Activated CD4-positive, alpha-beta T cell treated with anti-CD3 and anti-CD28 coated beads, Interleukin-2, Interleukin-4, amounts not matched to agents 100 ng/mL and 50 ng/mL, durations not matched to agents 16 hours and 8 hours (primary cell): ENCODE measurements around the gene MACROH2A2.
"Not testable (repeated sequence)": the region's sequence is repeated elsewhere in the genome, so short reads cannot be mapped to it uniquely, and the experiment has no call there.

Experiments
- DNase-seq: peaks from one replicate; pipeline ENCODE4 v3.0.0-alpha.2; 2020; ENCODE audit warnings: low spot score

The MACROH2A2 gene

DNA sequence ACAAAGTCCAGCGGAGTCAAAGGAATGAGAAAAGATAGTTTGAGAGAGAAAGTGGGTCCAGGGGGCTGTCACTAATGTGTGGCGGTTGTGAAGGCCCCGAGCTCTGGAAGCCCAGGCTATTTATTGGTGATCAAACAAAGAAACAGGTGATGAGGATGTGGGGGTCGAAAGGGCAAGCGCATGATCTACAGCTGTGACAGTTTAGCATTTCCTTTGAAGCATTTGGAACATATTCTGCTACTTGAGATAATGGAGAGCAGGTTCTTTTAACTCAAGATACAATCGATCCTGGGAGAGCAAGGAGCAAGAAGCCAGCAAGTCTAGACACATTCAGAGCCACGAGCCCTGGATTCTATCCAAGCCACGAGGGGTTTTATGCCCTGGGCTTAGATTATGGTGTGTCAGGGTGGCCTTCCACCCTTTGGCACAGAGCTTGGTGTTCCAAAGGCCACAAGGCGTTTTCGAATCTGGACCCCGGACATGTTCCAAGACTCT lies 48.5 kb downstream of the MACROH2A2 start:
- not testable (repeated sequence) for DNase-seq

DNA sequence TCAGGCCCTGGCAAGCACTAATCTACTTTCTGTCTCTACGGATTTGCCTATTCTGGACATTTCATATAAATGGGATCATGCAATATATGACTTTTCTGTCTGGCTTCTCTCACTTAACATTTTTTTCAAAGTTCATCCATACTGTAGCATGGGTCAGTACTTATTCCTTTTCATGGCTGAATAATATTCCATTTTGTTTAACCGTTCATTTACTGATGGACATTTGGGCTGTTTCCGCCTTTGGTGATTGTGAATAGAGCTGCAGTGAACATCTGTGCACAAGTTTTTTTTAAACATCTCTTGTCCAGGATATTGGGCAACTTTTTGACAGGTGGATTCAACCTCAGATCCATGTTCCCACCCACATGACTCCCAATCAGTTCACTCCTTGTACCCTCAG lies 49.0 kb downstream of the MACROH2A2 start:
- no peak for DNase-seq

DNA sequence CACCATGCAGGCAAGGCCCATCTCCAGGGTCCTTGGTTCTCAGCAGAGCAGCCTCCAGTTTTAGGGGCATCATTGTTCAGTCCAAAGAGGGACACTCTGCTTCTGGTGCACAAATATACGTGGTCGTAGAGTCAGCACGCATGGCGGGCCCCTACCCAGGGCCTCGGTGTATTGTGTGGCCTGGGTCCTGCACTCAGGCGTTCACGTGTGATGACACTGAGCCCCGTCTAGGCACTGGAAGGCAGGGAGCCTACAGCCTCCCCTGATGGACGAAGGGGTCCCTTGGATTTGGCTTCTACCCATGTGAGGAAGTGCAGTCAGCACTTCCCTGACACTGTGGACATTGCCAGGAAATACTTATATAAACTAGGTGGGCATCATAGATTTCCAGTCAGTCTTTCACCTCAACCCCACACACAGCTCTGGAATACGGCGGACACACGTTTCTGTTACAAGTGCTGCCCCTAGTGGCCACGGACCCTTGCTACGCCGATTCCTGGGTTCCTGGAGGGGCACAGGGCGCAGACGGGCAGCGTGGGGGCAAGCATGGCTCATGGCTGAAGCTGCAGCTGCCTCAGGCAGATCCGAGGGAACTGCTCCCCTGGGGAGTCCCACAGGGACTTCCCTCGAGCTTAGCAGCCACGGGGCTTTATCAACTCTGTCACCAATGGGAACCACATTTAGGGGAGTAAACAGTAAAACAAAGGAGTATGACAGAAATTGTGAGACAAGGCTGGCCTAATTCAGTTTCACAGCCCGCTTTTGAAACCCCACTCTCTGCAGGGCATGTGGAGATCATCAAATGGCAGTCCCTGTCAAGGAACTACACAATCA lies 54.5 kb downstream of the MACROH2A2 start:
- no peak for DNase-seq

DNA sequence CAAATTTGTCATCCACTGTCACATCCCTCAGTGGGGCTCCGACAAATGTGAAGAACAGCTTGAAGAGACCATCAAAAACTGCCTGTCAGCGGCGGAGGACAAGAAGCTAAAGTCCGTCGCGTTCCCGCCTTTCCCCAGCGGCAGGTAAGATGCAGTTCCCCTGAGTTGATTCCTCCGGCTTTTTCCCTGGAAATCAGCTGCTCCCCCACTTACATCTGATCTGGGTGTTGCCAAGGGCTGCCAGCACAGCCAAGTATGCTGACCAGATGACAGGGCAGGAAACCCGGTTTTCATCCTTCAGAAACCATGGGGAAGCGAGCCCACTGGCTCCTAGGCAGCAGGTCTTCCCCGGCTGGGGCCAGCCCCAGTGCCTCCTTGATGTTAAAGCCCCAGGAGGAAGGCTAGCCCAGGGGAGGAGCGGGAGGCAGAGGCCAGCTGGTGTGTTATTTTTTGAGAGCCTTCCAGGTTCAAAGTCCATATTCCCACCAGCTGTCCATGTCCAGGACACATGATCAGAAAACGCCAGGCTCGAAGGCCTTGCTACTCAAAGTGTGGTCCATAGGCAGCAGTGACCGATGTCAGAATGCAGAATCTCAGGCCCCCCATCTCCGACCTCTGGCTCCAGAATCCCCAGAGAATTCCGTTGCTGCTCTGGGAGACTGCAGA lies 56.6 kb downstream of the MACROH2A2 start:
- no peak for DNase-seq

DNA sequence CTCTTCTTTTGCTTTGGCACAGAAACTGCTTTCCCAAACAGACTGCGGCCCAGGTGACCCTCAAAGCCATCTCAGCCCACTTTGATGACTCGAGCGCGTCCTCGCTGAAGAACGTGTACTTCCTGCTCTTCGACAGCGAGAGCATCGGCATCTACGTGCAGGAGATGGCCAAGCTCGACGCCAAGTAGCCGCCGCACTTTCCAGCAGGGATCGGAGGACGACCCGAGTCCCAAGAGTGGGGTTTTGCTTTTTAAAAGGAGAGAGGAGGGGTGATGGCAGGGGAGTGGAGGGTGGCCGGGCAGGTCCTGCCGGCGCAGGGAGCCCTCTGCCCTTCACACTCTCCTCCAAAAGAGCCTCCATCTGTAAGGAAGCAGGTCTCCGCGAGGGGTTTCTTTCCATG lies 58.9 kb downstream of the MACROH2A2 start:
- no peak for DNase-seq

DNA sequence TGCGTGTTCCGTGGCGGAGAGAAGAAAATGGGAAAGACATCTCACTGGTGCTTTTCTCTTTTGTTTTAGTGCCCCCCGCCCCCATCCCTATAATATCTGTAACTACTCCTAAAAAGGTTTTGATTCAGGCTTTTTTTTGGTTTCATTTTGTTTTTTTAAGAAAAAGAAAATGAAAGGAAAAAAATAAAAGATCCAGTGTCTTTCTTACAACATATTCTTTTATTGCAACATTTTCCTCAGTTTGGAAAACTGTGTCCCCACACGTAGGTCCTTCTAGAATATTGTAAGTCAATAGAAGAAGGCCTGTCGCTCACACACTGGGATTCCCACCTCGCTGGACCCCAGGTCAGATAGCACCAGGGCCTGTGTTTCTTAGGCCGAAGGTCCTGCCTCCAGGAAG lies 59.4 kb downstream of the MACROH2A2 start:
- DNase-seq = no peak

DNA sequence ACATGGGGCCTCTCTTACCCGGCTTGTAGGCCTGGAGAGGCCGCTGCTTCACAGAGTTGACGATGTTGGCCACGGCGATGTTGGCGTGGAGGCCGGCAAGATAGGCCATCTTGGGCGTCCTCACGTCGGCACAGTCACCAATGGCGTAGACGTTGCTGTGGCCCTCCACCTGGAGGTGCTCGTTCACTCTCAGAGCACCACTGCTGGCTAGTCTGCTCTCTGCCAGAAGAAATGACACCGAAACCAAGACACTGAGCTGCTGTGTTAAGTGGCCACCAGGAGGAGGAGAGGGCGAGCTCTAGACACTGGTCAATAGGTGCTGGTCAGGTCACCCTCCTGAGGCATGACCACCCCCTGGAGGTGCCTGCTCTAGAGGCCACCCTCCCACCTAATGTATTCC lies 62.3 kb downstream of the MACROH2A2 start:
- DNase-seq = no peak

DNA sequence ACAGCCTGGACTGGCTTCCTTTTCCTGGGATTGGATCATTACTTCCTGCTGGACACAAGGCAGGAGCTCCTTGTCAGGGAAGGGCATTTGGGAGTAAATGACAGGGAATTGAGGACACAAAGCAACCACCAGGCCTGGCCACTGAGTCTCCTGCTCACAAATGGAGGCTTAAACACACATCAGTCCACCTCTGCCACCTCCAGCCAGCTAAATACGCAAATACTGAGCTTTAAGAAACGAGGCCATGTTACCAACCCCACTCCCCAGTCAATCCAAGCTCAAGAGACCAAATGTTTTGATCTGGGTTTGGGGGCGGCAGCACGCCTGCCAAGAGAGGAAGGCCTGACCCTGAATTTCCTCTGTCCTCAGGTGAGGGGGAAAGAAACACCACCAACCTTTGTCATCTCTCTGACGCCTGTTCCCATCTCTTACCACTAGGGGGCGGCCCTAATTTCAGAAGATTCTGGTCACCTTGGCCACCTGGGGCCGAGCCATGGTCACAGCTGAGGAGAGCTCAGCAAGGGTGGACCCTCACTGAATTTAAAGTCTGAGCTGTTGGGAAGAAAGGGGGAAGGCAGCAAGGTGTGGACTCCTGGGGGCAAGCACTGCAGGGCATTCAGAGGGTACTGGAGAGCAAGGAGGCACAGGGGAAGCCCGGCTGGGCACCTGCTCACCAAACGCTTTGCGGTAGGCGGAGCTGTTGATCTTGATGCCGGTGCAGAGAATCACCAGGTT lies 63.5 kb downstream of the MACROH2A2 start:
- peak; percentile 54 for DNase-seq

DNA sequence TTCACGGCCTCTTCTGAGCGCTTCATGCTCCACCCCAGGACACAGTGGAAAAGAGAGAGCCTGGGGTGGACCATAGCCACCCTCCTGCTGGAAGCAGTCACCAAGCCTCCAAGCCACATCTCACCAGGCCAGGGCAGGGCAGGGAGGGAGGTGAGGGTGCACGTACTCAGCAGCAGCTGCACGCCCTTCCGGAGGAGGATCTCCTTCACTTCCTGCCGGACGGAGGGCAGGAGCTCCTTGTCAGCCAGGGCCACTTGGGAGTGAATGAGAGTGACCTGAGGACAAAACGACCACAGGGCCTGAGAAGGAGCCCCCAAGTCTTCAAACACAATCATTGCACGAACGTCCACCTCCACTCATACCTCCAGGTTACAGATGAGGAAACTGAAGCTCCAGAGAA lies 65.0 kb downstream of the MACROH2A2 start:
- DNase-seq = no peak

DNA sequence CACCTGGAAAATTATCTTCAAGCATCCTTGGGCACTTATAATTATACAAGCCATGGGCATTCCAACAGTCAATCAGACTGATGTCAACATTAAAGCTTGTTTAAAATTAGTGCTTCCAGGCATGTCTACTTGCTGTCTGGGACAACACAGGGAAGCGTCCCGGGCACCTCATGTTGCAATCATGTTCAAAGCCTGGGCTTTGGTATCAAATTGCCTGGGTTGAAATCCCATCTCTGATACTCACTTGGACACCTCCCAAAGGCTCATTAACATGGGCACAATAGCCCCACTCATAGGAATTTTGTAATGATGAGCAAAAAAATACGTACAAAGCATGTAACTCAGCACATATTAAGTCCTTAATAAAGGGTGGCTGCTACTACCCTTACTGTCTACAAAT lies 65.5 kb downstream of the MACROH2A2 start:
- no peak for DNase-seq

DNA sequence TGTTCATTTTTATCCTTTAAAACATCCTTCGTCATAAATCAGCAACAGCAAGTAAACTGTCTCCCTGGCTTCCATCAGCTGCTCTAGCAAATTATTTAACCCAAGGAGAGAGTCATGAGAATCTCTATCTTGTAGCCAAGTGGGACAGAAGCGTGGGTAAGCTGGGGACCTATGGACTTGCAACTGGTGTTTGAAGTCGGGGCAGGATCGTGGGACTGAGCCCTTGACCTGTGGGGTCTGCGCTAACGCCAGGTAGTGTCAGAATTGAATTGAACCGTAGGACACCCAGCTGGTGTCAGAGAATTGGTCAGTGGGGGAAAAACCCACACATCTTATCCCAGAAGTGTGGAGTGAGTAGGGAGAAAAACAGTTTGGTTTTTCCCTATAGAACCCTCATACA lies 66.6 kb downstream of the MACROH2A2 start:
- DNase-seq = no peak

DNA sequence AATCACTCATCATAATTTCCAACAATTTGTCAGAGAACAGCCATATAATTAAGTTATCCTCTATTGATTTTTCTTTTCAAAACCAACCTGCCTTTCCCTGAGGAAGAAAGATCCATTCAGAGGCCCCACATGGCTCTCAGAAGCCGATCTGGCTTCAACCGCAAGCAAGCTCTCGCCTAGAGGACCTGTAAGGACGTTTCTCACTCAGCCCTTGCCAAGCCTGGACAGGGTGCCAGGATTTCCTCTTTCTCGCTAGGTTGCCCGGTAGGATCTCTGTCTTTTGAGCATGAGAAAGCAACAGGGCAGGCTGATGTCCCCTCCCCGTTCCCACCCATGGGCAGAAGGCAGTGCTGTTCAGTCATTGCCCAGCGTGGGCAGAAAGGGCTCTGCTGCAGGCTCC lies 67.0 kb downstream of the MACROH2A2 start:
- DNase-seq = no peak

DNA sequence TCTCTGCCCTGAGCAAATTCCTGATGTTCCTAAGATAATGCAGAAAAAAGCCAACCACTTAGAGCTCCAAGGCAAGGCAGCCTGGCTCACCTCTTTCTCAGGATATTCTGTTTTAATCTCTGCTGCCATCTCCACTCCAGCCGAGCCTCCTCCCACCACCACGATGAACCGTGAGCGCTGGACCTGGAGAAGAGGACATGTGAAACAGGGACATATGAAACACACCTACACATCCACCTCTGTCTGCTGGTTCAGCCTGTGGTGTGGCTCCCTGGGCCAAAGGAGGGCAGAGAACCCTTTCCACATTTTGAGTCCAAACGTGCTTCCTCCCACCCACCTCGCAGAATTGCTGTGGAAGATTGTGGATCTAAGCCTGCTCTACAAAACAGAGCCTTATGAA lies 67.8 kb downstream of the MACROH2A2 start:
- DNase-seq = no peak

DNA sequence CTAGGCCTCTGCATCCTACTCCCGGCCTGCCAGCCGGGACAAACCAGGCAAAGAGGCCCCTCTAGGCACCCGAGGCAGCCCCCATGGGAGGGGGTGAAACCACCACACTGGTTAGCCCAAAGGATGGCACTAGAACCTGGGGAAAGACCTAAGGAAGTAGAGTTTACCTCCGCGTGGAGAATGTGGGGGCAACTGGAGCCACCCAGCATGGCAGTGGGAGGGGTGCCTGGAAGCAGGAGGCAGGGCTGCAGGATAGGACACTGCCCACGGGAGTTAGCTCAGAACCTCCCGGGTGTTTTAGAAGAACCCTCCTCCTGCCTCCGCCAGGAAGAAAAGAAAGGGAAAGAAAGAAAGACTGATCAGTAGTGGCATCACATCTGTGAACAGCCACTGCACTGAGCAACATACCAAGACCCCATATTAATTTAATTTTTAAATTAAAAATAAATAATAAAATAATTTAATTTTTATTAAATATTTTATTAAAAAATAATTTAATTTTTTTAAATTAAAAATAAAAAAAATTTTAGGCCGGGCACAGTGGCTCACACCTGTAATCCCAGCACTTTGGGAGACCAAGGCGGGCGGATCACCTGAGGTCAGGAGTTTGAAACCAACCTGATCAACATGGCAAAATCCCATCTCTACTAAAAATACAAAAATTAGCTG lies 68.8 kb downstream of the MACROH2A2 start:
- DNase-seq = no peak

DNA sequence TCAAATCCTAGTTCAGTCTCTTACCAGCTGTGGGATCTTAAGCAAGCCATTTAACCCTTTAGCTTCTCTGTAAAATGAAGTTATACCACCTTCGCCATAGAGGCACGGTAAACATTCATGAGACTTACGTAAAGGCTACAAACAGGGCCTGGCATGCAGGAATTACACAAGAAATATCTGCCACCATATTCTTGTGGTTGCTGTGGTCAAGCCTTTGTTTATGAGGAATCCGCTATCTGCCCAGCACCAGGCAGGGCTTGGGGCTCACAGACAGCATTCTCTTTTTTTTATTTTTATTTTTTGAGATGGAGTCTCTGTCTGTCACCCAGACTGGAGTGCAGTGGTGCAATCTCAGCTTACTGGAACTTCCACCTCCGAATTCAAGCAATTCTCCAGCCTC lies 70.1 kb downstream of the MACROH2A2 start:
- DNase-seq = no peak

DNA sequence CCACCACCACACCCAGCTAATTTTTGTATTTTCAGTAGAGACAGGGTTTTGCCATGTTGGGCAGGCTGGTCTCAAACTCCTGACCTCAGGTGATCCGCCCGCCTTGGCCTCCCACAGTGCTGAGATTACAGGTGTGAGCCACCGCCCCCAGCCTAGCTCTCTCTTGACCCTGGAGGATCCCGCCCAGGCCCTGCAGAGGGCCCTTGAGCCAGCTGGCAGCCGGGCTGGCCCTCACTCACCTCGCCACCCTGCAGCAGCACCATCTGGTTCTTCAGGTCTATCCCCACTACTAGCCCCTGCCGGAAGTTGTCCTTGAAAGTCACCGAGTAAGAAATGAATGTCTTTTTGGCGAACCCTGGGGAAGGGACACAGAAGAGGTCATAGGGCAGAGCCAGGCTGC lies 70.5 kb downstream of the MACROH2A2 start:
- DNase-seq = not testable (repeated sequence)

DNA sequence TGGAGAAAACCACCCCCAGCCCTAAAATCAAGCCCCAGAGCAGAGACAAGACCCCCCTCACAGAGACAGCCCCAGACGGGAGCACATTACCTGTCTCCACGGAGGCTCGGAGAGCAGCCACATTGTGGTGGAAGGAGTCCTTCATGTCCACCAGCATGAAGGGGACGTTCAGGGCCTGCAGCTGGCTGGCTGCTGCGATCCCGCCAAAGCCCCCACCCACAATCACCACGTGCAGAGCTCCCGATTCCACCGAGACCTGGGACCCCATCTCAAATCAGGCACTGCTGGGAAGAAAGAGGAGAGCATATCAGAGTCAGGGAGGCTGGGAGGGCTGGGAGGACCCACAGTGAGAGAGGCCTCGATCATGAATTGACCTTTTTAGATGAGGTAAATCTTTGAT lies 71.2 kb downstream of the MACROH2A2 start:
- DNase-seq = no peak

DNA sequence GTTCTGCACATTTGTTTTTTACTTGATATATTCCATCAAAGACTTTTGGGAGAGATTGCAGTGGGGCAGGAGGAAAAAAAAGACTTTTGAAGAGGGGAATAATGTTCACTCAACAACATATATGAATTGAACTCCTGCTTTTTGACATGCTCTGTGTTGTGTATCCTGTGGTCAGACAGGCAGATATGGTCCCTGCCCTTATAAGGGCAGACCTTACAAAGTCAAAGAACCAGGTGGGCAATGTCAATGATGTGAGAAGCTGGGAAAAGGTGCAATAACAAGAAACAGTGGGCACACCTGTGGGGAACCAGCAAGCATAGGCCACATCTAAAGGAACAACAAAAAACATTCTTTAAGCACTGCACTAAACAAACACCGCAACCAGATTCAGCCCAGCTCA lies 71.8 kb downstream of the MACROH2A2 start:
- no peak for DNase-seq

DNA sequence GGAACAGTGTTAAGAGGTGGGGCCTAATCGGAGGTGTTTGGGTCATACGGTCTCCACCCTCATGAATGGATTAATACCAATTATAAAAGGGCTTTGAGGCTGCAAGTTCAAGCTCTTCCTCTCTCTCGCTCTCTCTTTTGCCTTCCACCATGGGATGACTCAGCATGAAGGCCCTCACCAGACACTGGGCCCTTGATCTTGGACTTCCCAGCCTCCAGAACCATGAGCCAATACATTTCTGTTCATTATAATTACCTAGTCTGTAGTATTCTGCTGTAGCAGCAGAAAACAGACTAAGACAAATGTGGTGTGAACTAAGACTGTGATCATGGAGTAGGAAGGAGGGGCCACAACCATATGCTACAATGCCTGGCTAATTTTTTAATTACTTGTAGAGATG lies 72.3 kb downstream of the MACROH2A2 start:
- no peak for DNase-seq

DNA sequence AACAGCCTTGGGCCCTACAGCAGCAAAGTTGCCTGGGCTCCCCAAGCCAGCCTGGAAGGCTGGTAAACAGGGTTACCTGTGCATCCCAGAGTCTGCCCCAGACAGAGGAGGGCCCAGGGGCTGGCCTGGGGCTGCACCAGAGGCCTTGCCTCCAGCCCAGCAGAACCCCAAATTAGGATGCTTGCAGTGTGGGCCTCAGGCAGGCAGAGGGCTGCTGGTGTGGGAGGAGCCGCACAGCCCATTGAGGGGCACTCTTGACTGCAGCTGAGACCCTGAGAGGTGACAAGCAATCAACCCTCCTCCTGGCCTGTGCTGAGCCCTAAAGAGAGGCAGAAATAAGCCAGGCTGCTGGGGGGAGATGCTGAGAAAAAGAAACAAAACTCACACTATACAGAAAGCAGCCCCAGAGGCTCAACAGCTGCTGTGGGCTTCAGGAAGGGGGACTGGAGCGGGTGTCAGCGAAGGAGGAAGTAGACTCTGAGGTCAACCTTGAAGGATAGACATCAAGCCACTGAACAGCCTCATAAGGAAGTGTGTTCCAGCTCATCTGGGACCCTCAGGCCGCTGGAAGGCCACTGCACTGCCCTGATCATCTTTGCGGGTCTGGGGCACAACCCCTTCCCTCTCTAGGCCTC lies 73.4 kb downstream of the MACROH2A2 start:
- DNase-seq = no peak

DNA sequence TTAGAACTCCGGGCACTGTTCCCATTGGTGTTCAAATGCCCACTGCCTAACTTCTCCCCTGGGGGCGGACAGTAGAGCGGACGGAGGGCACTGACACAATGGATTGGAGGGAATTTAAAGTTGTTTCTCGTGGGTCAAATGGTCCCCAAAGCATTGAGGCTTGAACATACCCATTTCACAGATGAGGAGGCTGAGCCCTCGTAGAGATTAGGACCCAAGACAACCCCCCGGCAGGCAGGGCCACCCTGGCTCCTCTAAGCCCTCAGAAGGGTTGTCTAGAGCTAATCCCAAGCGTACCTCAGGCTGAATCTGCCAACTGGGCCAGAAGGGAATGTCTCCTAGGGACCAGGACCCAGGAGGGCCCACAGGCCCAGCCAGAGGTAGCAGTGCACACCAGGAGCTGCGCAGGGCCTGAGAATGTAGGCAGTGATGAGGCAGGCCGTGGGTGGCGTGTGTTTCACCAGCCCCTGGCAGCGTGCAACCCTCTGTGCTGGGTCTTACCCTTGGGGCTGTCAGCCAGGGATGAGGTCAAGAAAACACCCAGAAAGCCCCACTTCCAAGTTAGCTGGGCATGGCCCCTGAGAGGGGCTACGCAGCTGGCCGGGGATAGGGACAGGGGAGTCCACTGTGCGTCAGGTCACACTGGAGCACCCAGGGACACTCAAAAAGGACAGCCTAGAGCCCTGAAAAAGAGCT lies 74.2 kb downstream of the MACROH2A2 start:
- no peak for DNase-seq
